ENCODE results near the gene SVEP1. TPM values are rescaled to one million over a fixed set of nuclear protein-coding genes. Genes with fewer than 3 reads are reported as not detected.

Gene SVEP1
- total RNA-seq, 4 donors from 2014 or later, result 41.9 to 71.6 (median 60.6) TPM

GRCh38 chr9:110465190-110465589, 114.4 kb downstream of the SVEP1 start:
- Histone ChIP-seq H3K27me3 (no peaks in the 10 kb centered on the region), H3K27ac (replicated peaks in 1 of 4) (no peak overlapping the region), H3K4me1 (no peaks in the 10 kb centered on the region), H3K36me3 (peaks cover 0 to 7% (median 0%) of the 10 kb centered on the region in 4 donors), H3K9me3 (no peaks in the 10 kb centered on the region), H3K4me3 (no peak overlapping the region)
- WGBS, result 95% methylated on average over 3 of the region's 3 CpGs
- intact Hi-C loops (cut with DNase I), result no loop called here
- TF ChIP-seq POLR2AphosphoS5 (IDR thresholded peaks at IDR 0.05), result no peak
- no peak for TF ChIP-seq POLR2A (IDR thresholded peaks at IDR 0.05; ENCODE audit: low read depth)
- TF ChIP-seq, protein P1, sequence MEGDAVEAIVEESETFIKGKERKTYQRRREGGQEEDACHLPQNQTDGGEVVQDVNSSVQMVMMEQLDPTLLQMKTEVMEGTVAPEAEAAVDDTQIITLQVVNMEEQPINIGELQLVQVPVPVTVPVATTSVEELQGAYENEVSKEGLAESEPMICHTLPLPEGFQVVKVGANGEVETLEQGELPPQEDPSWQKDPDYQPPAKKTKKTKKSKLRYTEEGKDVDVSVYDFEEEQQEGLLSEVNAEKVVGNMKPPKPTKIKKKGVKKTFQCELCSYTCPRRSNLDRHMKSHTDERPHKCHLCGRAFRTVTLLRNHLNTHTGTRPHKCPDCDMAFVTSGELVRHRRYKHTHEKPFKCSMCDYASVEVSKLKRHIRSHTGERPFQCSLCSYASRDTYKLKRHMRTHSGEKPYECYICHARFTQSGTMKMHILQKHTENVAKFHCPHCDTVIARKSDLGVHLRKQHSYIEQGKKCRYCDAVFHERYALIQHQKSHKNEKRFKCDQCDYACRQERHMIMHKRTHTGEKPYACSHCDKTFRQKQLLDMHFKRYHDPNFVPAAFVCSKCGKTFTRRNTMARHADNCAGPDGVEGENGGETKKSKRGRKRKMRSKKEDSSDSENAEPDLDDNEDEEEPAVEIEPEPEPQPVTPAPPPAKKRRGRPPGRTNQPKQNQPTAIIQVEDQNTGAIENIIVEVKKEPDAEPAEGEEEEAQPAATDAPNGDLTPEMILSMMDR (IDR thresholded peaks at IDR 0.05), result no peak
- TF ChIP-seq EP300 (IDR thresholded peaks at IDR 0.05), result no peak
- DNase-seq (ENCODE audit: extremely low spot score), result no peak

- Histone ChIP-seq H3K4me3 (no peak overlapping the region), H3K4me1 (no peaks in the 10 kb centered on the region), H3K9me3 (no peaks in the 10 kb centered on the region), H3K27ac (replicated peaks in 1 of 4) (no peak overlapping the region), H3K27me3 (no peaks in the 10 kb centered on the region), H3K36me3 (peaks cover 0 to 6% (median 0%) of the 10 kb centered on the region in 4 donors)
- TF ChIP-seq, protein P1 (IDR thresholded peaks at IDR 0.05), result no peak
- TF ChIP-seq EP300 (IDR thresholded peaks at IDR 0.05) (no peak), POLR2A (IDR thresholded peaks at IDR 0.05; ENCODE audit: low read depth) (no peak), POLR2AphosphoS5 (IDR thresholded peaks at IDR 0.05) (no peak)
- intact Hi-C loops (cut with DNase I), result no loop called here
- DNase-seq (ENCODE audit: extremely low spot score), result no peak
- WGBS, result 95% methylated on average over 1 of the region's 1 CpG
Observed at GRCh38 chr9:110464321-110464720, 115.2 kb downstream of the SVEP1 start.

DNA sequence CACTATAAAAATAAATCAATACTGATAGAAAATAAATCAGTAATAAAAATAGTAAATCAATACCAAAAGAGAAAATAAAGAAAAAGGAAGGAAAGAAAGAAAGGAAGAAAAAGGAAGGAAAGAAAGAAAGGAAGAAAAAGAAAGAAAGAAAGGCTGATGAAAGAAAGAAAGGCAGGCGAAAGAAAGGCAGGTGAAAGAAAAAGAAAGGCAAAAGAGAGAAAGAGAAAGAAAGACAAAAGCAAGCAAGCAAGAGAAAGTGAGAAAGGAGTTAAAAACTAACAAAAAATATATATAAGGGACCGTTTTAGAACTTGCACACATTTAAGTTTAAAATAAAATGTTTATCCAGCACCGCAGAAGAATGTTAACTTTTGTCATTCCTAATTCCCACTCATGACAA, 116.0 kb downstream of the SVEP1 start:
- TF ChIP-seq, protein P1 (IDR thresholded peaks at IDR 0.05), result no peak
- TF ChIP-seq POLR2A (IDR thresholded peaks at IDR 0.05; ENCODE audit: low read depth) (no peak), POLR2AphosphoS5 (IDR thresholded peaks at IDR 0.05) (no peak), EP300 (IDR thresholded peaks at IDR 0.05) (no peak)
- Histone ChIP-seq H3K4me1 (no peaks in the 10 kb centered on the region), H3K36me3 (peaks cover 0 to 2% (median 0%) of the 10 kb centered on the region in 4 donors), H3K27me3 (no peaks in the 10 kb centered on the region), H3K9me3 (no peaks in the 10 kb centered on the region), H3K27ac (replicated peaks in 1 of 4) (no peak overlapping the region), H3K4me3 (no peak overlapping the region)
- intact Hi-C loops (cut with DNase I), result no loop called here
- 60% methylated on average over 3 of the region's 3 CpGs for WGBS
- DNase-seq (ENCODE audit: extremely low spot score), result no peak

DNA sequence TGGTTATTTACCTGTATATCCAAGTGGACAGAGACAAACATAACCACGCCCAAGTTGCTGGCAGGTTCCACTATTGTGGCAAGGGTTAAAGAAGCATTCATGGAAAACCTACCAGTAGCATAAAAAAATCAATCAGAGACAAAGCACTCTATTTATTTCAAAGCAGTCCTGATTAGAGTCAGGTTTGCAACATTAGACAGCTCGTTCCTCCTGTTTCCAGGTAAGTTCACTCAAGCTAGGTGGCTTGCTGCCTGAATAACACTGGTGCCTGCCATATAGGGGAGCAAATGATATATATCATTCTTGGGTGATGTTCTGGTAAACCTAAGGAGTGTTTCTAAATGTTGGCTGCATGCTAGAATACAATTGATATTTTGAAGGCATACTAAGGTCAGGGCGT, 122.3 kb downstream of the SVEP1 start:
- intact Hi-C loops (cut with DNase I), result no loop called here
- H3K4me1 ChIP-seq, result peaks cover 0 to 4% (median 0%) of the 10 kb centered on the region in 4 donors
- no peak for TF ChIP-seq POLR2A (IDR thresholded peaks at IDR 0.05; ENCODE audit: low read depth)
- no peak for TF ChIP-seq EP300 (IDR thresholded peaks at IDR 0.05)
- no peak for TF ChIP-seq POLR2AphosphoS5 (IDR thresholded peaks at IDR 0.05)
- TF ChIP-seq, protein P1 (IDR thresholded peaks at IDR 0.05), result no peak
- H3K36me3 ChIP-seq, result no peaks in the 10 kb centered on the region
- DNase-seq (ENCODE audit: extremely low spot score), result no peak
- H3K27me3 ChIP-seq, result no peaks in the 10 kb centered on the region
- 96% methylated on average over 3 of the region's 3 CpGs for WGBS
- H3K4me3 ChIP-seq, result no peak overlapping the region
- H3K27ac ChIP-seq (replicated peaks in 1 of 4), result no peak overlapping the region
- H3K9me3 ChIP-seq, result no peaks in the 10 kb centered on the region

DNA sequence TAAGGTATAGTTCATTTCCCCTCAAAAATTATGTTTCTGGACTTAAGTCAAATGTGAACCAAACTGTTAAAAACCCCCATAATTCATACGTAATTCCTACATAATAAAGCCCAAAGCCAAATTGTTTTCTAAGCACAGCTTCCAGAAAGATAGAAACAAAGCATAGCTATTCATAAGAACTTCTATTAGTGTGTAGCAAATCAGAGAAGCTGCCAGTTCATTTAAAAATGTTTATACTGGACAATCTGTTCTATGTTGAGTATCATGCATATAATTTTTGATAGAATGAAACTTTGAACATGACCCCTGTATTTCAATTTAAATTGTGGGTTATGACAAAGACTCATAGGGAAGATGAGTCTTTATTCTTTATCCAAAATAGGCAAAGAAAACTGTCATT, 122.9 kb downstream of the SVEP1 start:
- WGBS, result 0% methylated on average over 1 of the region's 1 CpG
- no peaks in the 10 kb centered on the region for H3K27me3 ChIP-seq

More for the DNA sequence above, 122.9 kb downstream of the SVEP1 start:
- H3K4me1 ChIP-seq, result peaks cover 0 to 4% (median 0%) of the 10 kb centered on the region in 4 donors
- H3K4me3 ChIP-seq, result no peak overlapping the region
- DNase-seq (ENCODE audit: extremely low spot score), result no peak
- H3K36me3 ChIP-seq, result no peaks in the 10 kb centered on the region
- intact Hi-C loops (cut with DNase I), result no loop called here
- no peak overlapping the region for H3K27ac ChIP-seq (replicated peaks in 1 of 4)
- H3K9me3 ChIP-seq, result no peaks in the 10 kb centered on the region
- TF ChIP-seq POLR2AphosphoS5 (IDR thresholded peaks at IDR 0.05) (no peak), EP300 (IDR thresholded peaks at IDR 0.05) (no peak), POLR2A (IDR thresholded peaks at IDR 0.05; ENCODE audit: low read depth) (no peak)
- TF ChIP-seq, protein P1 (IDR thresholded peaks at IDR 0.05), result no peak
